ENCODE measurements around the gene PDE4DIP. TPM values are rescaled to one million over a fixed set of nuclear protein-coding genes. Genes with fewer than 3 reads are reported as not detected.
A peak's percentile ranks its signal among the peaks of the same experiment; 100 is the strongest.
"Not testable (repeated sequence)": the region's sequence is repeated elsewhere in the genome, so short reads cannot be mapped to it uniquely, and the experiment has no call there.

Gene PDE4DIP
- total RNA-seq, 2 donors from 2014 or later: 26.5 to 33.8 TPM

- H3K27ac Mint-ChIP-seq: not testable (repeated sequence)
These were observed 15.8 kb downstream of the PDE4DIP start for GRCh38 chr1:148860049-148860448.

DNA sequence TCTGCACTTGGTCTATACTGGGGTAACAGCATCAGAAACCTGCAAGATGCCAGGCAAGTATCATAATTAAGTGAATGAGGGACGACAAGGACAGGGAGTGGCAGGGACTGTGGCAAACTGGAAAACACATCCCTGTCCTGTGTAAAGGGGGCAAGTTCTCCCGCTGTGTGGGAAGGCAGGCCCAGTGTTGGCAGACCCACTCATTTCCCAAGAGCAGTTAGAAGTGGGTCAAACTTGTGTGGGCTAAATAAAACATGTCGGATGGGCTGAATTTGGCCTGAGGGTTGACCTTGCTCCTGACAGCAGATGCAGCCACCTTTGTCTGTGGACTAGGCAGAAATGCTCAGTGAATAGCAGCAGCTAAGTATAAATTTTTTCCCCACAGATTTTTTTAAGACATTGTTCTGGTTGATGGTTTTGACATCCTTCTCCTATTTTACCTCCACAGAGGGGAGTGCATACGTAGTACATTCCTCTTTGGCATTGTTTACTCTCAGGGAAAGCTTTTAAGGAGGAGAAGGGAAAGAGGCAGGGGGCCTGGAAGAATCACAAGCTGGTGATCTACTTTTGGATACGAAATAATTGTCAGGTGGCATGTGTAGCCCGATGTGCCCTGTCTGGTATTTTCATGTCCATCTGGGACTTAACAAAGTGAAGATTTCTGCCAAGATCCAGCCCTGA is 16.5 kb downstream of the PDE4DIP start:
- ATAC-seq; H3K9me3 Mint-ChIP-seq; DNase-seq (ENCODE audit: low spot score in 2 of 2); H3K27ac Mint-ChIP-seq; H3K36me3 Mint-ChIP-seq: not testable (repeated sequence)

More at GRCh38 chr1:148860049-148860448, 15.8 kb downstream of the PDE4DIP start:
- not testable (repeated sequence) for H3K9me3 Mint-ChIP-seq; DNase-seq (ENCODE audit: low spot score in 2 of 2); ATAC-seq; H3K36me3 Mint-ChIP-seq

DNA sequence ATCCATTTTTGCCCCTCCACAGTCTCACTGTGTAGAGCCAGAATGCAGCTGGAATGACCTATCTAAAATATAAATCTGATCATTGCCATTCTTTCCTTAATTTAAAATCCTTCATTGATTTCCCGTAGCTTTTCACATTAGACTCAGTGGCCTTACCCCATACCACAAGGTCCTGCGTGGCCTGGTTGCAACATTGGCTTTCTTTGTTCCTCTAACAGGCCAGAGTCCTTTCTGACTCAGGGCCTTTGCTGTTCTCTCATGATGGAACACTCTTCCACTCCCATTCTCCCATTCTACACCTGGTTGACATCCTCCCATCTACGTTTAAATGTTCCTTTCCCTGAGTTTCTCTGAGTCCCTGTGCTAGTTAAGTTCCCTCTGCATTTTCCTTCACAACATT is 18.4 kb downstream of the PDE4DIP start:
- DNase-seq (ENCODE audit: low spot score in 2 of 2); H3K27ac Mint-ChIP-seq; ATAC-seq; H3K36me3 Mint-ChIP-seq; H3K9me3 Mint-ChIP-seq: not testable (repeated sequence)

DNA sequence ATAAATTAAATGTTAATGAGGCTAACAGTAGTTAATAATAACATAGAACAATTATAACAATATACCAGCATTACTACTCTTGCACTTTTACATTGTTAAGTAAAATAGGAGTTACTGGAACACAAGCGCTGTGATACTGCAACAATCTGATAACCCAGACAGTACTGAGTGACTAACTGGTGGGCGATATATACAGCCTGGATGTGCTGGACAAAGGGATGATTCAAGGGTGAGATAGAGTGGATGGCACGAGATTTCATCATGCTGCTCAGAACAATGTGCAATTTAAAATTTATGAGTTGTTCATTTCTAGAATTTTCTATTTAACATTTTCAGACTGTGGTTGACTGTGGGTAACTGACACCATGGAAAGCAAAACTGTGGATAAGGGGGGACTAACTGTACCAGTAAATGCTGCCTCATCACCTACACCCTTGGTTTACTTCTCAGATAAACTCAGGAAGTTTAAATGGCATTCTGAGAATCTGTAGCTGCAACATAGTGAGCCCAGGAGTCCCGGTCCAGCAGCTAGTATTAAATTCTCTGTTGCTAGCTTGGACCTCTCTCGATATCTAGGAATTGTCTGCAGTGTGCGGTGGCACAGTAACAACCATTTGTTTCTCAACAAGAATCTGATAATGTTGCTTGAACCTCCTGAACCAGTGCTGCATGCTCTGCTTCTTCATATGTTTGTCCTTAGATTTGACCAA is 24.9 kb downstream of the PDE4DIP start:
- peak; percentile 48 to 94 for ATAC-seq
- DNase-seq (ENCODE audit: low spot score in 2 of 2); H3K27ac Mint-ChIP-seq; H3K36me3 Mint-ChIP-seq; H3K9me3 Mint-ChIP-seq: not testable (repeated sequence)

DNA sequence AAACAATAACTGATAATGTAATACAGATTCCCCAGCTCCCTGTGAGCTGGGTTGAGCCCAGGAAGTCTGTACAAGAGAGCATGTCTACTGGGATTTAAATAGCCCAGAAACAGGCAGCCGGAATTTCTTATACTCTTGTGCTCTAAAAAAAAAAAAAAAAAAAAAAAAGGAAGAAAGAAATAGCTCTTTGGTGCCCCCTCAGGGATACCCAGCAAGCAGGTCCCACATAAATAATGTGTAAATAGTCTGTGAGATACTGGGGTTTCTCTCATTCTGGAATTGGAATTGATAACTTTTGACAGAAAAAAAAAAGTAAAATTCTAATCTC is 25.4 kb downstream of the PDE4DIP start:
- H3K27ac Mint-ChIP-seq; ATAC-seq; DNase-seq (ENCODE audit: low spot score in 2 of 2); H3K36me3 Mint-ChIP-seq; H3K9me3 Mint-ChIP-seq: not testable (repeated sequence)

- DNase-seq (ENCODE audit: low spot score in 2 of 2); H3K9me3 Mint-ChIP-seq; ATAC-seq; H3K36me3 Mint-ChIP-seq; H3K27ac Mint-ChIP-seq: not testable (repeated sequence)
These were observed 30.5 kb downstream of the PDE4DIP start for GRCh38 chr1:148874408-148875388.

DNA sequence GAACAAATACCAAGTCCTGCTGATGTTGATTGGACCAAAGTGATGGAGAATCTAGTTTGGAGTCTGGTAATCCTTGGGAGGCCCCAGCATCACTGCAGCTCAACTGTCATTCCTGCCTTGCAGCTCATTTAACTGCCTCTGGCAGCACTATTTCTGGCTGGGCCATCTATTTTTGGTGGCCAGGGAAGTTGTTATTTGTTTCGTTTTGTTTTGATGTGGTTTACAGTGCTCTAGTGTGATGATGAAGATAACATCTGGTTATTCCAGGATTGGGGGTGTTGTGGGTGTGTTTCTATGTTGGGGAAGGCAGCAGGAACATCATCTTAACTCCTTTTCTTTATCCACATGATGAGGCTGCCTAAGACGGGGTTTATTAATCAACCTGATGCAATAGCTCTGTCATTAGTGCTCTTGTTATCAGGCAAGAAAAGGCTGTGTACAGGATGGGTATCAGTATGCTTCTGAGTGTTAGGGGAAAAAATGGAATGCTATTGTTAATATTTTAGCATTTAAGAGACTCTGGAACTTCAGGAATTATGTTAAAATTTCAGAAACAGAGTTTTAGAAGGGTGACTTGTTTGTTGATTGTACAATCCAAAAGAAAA is 35.7 kb downstream of the PDE4DIP start:
- not testable (repeated sequence) for H3K36me3 Mint-ChIP-seq; H3K9me3 Mint-ChIP-seq; DNase-seq (ENCODE audit: low spot score in 2 of 2); ATAC-seq; H3K27ac Mint-ChIP-seq

DNA sequence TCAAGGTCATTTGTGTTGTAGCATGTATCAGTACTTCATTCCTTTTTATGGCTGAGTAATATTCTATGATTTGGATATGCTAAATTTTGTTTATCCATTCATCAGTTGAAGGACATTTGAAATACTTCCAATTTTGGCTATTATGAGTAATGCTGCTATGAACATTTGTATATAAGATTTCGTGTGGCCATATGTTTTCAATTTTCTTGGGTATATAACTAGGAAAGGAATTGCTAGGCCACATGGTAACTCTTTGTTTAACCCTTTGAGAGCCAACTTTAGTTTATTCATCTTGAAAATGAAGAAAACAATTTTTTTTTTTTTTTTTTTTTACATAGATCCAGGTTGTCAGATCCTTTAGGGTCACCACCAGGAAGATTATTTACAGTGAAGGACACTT is 37.0 kb downstream of the PDE4DIP start:
- DNase-seq (ENCODE audit: low spot score in 2 of 2); H3K9me3 Mint-ChIP-seq; H3K27ac Mint-ChIP-seq; ATAC-seq; H3K36me3 Mint-ChIP-seq: not testable (repeated sequence)

DNA sequence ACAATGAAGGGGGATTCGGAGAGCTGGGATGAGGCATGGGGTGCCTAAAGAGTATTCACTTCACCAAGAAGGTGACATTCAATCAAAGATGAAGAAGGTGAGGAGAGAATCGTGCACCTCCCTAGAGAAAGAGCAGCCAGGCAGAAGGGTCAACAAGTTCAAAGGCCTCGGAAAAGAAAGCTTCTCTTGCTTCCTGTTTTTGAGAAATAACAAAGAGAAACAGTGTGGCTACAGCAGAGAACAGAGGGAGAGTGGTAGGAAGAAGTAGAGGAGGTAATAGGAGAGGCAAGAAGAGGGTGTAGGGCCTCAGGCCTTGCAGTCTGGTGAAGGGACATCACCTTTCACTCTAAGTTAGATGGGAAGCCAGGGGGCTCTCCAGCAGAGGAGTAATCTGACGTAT is 41.0 kb downstream of the PDE4DIP start:
- not testable (repeated sequence) for ATAC-seq; H3K27ac Mint-ChIP-seq; H3K9me3 Mint-ChIP-seq; H3K36me3 Mint-ChIP-seq; DNase-seq (ENCODE audit: low spot score in 2 of 2)

GRCh38 chr1:148886293-148886692 is 42.1 kb downstream of the PDE4DIP start:
- not testable (repeated sequence) for H3K36me3 Mint-ChIP-seq; H3K9me3 Mint-ChIP-seq; ATAC-seq; DNase-seq (ENCODE audit: low spot score in 2 of 2); H3K27ac Mint-ChIP-seq

GRCh38 chr1:148888597-148888996 is 44.4 kb downstream of the PDE4DIP start:
- H3K36me3 Mint-ChIP-seq: not testable (repeated sequence)

GRCh38 chr1:148889267-148890074 is 45.2 kb downstream of the PDE4DIP start:
- H3K27ac Mint-ChIP-seq; H3K9me3 Mint-ChIP-seq; ATAC-seq; DNase-seq (ENCODE audit: low spot score in 2 of 2); H3K36me3 Mint-ChIP-seq: not testable (repeated sequence)

More at GRCh38 chr1:148888597-148888996, 44.4 kb downstream of the PDE4DIP start:
- ATAC-seq; H3K27ac Mint-ChIP-seq; H3K9me3 Mint-ChIP-seq; DNase-seq (ENCODE audit: low spot score in 2 of 2): not testable (repeated sequence)

- not testable (repeated sequence) for H3K36me3 Mint-ChIP-seq; H3K27ac Mint-ChIP-seq; DNase-seq (ENCODE audit: low spot score in 2 of 2); ATAC-seq; H3K9me3 Mint-ChIP-seq
These were observed 45.9 kb downstream of the PDE4DIP start for GRCh38 chr1:148890075-148890568.

DNA sequence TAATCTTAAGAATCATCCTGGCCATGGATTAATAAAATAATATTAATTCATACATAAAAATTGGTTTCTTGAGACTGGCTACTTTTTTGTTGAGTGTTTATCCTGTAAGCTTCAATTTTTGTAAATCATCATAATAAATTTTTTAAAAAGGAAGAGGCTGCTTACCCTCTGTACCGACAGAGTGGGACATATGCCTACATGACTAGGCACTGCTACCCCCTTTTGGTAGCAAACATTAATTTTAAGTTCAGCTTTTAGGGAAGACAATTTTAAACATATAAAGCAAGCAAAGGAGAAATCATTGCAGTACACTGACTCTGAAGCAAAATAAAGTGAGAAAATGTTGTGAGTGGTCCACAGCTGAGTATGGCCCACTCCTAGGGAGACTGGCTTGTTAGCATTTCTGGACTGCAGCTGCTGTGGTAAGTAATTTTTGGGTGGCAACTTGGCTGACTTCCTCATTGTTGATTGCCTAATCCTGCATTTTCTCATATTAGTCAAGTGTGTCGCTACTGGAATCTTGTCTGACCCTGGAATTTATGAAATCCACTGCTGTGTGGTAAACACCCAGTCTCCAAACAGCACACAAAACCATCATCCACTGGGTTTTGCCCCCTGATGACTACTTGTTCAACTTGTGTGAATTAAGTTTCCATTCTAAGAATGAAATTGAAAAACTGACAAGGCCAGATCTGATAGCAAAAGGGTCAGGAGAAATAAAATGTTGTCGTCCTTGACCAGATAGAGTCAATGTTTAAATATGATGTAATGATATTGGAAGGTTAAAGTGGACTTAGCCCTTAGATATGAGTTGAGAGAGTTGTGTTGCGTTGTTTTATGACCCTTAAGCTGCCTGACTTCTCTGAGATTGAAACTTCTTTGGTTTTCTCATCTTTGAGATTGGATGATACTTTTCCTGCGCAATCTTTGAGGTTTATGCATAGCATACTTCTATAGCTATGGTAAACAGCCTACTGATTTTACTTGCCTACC is 50.4 kb downstream of the PDE4DIP start:
- not testable (repeated sequence) for DNase-seq (ENCODE audit: low spot score in 2 of 2); H3K36me3 Mint-ChIP-seq; H3K9me3 Mint-ChIP-seq; ATAC-seq; H3K27ac Mint-ChIP-seq

GRCh38 chr1:148900026-148900425 is 55.8 kb downstream of the PDE4DIP start:
- not testable (repeated sequence) for H3K27ac Mint-ChIP-seq; H3K9me3 Mint-ChIP-seq; DNase-seq (ENCODE audit: low spot score in 2 of 2); H3K36me3 Mint-ChIP-seq
- ATAC-seq: peak; percentile 56 to 77

Data from activated naive CD4-positive, alpha-beta T cell treated with anti-CD3 and anti-CD28 coated beads, Interleukin-2, amount 50 U/mL, for 72 hours (primary cell).